GM12892 (cell line): ENCODE data around the gene SAYSD1.
A peak's percentile ranks its signal among the peaks of the same experiment; 100 is the strongest.

ENCODE experiments used
- POLR2A ChIP-seq: IDR thresholded peaks from 2 replicates; pipeline ENCODE4 v1.6.1; 2011; ENCODE audit warnings: low read depth, low read length, control low read depth
- POLR2AphosphoS5 ChIP-seq: IDR thresholded peaks from 2 replicates; pipeline ENCODE4 v1.6.1; 2011; ENCODE audit warnings: low read depth, low read length, control low read depth
- TAF1 ChIP-seq: IDR thresholded peaks from 2 replicates; pipeline ENCODE4 v1.6.1; 2011; ENCODE audit warnings: low read depth, mild to moderate bottlenecking, control low read depth, low read length, borderline replicate concordance

GRCh38 chr6:39114704-39115599 lies at the start of gene SAYSD1:
- peak; percentile 77 for TF ChIP-seq POLR2A
- TF ChIP-seq POLR2AphosphoS5 = peak; percentile 49; the same call in 1 of the 2 replicates
- TF ChIP-seq TAF1 = peak; percentile 35; the same call in 1 of the 2 replicates
